ENCODE results near the gene BMF. TPM values are rescaled to one million over a fixed set of nuclear protein-coding genes. Genes with fewer than 3 reads are reported as not detected.

BMF gene
- total RNA-seq, 1 experiment from 2014 or later: 11.5 TPM

DNA sequence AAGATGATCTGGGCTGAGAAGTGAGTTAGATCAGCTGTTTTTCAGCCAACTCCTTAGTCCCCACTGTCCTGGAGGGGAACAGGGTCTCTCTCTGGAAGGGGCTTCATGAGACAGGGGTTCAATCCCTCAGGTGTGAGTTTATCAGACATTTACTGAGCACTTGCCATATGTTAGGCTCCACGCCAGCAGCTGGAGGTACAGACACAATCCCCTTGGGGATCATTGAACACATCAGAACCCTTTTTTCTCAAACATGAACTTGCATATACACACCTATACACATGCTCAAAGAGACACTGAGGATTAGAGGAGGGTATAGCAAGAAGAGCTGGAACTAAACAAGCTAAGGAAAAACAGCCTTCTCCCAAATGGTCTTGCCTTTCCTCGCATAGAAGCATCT is 5.5 kb upstream of the BMF start:
- Mint-ChIP-seq H3K27me3 (ENCODE audit: unreplicated experiment) (no peaks in the 10 kb centered on the region), H3K9me3 (ENCODE audit: low read depth, unreplicated experiment) (no peaks in the 10 kb centered on the region), H3K4me1 (ENCODE audit: low read depth, unreplicated experiment) (peaks cover 17% of the 10 kb centered on the region), H3K27ac (ENCODE audit: unreplicated experiment) (no peak overlapping the region), H3K4me3 (ENCODE audit: low read depth, unreplicated experiment) (no peak overlapping the region), H3K36me3 (ENCODE audit: insufficient read depth, unreplicated experiment) (peaks cover under 1% of the 10 kb centered on the region)
- intact Hi-C loops (cut with micrococcal nuclease; ENCODE audit: unreplicated experiment): no loop called here
- no peak for DNase-seq
- BruUV-seq (replicated peaks): no TSS peak
- TF ChIP-seq, protein P1, sequence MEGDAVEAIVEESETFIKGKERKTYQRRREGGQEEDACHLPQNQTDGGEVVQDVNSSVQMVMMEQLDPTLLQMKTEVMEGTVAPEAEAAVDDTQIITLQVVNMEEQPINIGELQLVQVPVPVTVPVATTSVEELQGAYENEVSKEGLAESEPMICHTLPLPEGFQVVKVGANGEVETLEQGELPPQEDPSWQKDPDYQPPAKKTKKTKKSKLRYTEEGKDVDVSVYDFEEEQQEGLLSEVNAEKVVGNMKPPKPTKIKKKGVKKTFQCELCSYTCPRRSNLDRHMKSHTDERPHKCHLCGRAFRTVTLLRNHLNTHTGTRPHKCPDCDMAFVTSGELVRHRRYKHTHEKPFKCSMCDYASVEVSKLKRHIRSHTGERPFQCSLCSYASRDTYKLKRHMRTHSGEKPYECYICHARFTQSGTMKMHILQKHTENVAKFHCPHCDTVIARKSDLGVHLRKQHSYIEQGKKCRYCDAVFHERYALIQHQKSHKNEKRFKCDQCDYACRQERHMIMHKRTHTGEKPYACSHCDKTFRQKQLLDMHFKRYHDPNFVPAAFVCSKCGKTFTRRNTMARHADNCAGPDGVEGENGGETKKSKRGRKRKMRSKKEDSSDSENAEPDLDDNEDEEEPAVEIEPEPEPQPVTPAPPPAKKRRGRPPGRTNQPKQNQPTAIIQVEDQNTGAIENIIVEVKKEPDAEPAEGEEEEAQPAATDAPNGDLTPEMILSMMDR (IDR thresholded peaks at IDR 0.05; ENCODE audit: unreplicated experiment): no peak
- CTCF ChIA-PET: no interaction called here

DNA sequence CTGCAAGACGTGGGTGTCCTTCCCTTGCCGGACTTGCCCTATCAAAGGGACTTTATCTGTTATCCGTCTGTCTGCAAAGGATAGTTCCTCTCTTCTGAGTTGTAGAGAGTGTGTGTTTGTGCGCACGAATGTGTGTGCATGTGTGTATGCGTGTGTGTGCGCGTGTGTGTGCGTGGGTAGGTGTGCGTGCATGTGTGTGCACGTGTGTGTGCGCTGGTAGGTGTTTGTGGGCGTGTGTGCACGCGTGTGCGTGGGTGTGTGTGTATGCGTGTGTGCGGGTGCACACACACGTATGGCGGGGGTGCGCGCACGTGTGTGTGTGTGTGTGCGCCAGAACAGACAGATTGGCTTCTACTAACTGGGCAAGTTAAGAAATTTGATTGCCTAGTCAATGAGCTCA is 4.1 kb upstream of the BMF start:
- no TSS peak for BruUV-seq (replicated peaks)
- no peak overlapping the region for H3K4me3 Mint-ChIP-seq (ENCODE audit: low read depth, unreplicated experiment)
- CTCF ChIA-PET: interaction anchor here (0.5 kb wide), 1 partner anchor 35 kb away, joined by 4 read pairs; no protein-coding TSS in a partner anchor

DNA sequence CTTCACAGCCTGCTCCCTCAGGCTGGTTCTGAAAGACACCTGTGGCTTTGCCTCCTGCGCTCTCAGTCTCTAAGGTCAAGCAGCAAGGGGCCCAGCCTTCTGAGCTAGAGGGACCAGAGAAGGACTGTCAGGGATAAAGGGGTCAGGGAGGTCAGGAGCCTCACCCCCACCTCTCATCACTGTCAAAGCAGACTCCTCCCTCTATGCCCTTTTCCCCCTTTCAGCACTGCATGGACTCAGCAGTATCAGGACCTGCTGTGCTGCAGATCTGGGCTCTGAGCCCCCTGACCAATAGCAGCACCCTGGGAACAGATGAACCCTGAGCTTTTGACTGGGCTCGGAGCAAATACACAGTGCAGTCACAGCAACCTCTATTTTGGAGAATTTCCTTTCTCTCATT is 3.2 kb upstream of the BMF start:
- H3K27ac Mint-ChIP-seq (ENCODE audit: unreplicated experiment): no peak overlapping the region

More for the DNA sequence above, 4.1 kb upstream of the BMF start:
- Mint-ChIP-seq H3K27ac (ENCODE audit: unreplicated experiment) (no peak overlapping the region), H3K36me3 (ENCODE audit: insufficient read depth, unreplicated experiment) (peaks cover 15% of the 10 kb centered on the region), H3K4me1 (ENCODE audit: low read depth, unreplicated experiment) (peaks cover 17% of the 10 kb centered on the region), H3K27me3 (ENCODE audit: unreplicated experiment) (no peaks in the 10 kb centered on the region), H3K9me3 (ENCODE audit: low read depth, unreplicated experiment) (no peaks in the 10 kb centered on the region)
- no peak for DNase-seq
- TF ChIP-seq, protein P1 (IDR thresholded peaks at IDR 0.05; ENCODE audit: unreplicated experiment): no peak
- intact Hi-C loops (cut with micrococcal nuclease; ENCODE audit: unreplicated experiment): no loop called here

DNA sequence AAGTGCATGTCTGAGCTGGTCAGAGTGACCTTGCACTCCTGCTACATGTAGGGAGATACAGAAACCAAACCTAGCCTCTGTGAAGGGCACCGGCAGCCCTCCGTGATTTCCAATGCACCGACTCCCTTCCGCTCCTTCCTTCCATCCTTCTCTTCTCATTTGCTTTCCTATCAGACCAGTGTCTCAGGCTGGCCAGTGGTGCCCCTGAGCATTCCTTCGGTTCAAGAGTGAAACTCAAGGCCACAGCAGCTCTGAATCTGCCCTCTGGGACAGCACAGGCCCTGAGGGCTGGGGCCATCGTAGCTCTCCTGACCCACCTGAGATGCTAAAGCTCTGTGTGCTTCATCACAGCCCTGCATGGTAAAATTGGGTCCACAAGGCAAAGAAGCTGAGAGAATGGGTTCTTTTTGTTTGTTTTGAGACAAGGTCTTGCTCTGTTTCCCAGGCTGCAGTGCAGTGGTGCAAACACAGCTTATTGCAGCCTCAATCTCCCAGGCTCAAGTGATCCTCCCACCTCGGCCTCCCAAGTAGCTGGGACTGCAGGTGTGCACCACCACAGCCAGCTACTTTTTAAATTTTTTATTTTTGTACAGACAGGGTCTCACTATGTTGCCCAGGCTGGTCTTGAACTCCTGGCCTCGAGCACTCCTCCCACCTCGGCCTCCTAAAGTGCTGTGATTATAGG is 2.3 kb upstream of the BMF start:
- Mint-ChIP-seq H3K4me1 (ENCODE audit: low read depth, unreplicated experiment) (peaks cover 21% of the 10 kb centered on the region), H3K9me3 (ENCODE audit: low read depth, unreplicated experiment) (no peaks in the 10 kb centered on the region), H3K36me3 (ENCODE audit: insufficient read depth, unreplicated experiment) (peaks cover 15% of the 10 kb centered on the region), H3K27ac (ENCODE audit: unreplicated experiment) (no peak overlapping the region), H3K27me3 (ENCODE audit: unreplicated experiment) (no peaks in the 10 kb centered on the region), H3K4me3 (ENCODE audit: low read depth, unreplicated experiment) (no peak overlapping the region)
- intact Hi-C loops (cut with micrococcal nuclease; ENCODE audit: unreplicated experiment): no loop called here
- DNase-seq: no peak
- CTCF ChIA-PET: no interaction called here
- BruUV-seq (replicated peaks): no TSS peak
- TF ChIP-seq, protein P1 (IDR thresholded peaks at IDR 0.05; ENCODE audit: unreplicated experiment): no peak

More for the DNA sequence above, 3.2 kb upstream of the BMF start:
- Mint-ChIP-seq H3K36me3 (ENCODE audit: insufficient read depth, unreplicated experiment) (peaks cover 15% of the 10 kb centered on the region), H3K4me1 (ENCODE audit: low read depth, unreplicated experiment) (peaks cover 19% of the 10 kb centered on the region), H3K9me3 (ENCODE audit: low read depth, unreplicated experiment) (no peaks in the 10 kb centered on the region), H3K4me3 (ENCODE audit: low read depth, unreplicated experiment) (no peak overlapping the region), H3K27me3 (ENCODE audit: unreplicated experiment) (no peaks in the 10 kb centered on the region)
- BruUV-seq (replicated peaks): no TSS peak
- TF ChIP-seq, protein P1 (IDR thresholded peaks at IDR 0.05; ENCODE audit: unreplicated experiment): no peak
- CTCF ChIA-PET: no interaction called here
- intact Hi-C loops (cut with micrococcal nuclease; ENCODE audit: unreplicated experiment): no loop called here
- DNase-seq: no peak

Data from Calu3 (cell line).